Retinal pigment epithelial cell (primary cell): ENCODE data around the gene KCND3.

Experiments used
- DNase-seq: peaks from one replicate; pipeline ENCODE4 v3.0.0-alpha.2; 2010; ENCODE audit warnings: low read depth
- H3K4me3 ChIP-seq: 2 replicates; pipeline ENCODE4 v1.5.1; 2011; ENCODE audit warnings: mild to moderate bottlenecking, low read length, control low read depth, moderate library complexity
- TF ChIP-seq, protein P1 (sequence below): conservative IDR thresholded peaks from 2 replicates; pipeline ENCODE4 v1.5.1; 2011; ENCODE audit warnings: low read depth, low read length, control low read depth, inconsistent platforms

Gene KCND3

DNA sequence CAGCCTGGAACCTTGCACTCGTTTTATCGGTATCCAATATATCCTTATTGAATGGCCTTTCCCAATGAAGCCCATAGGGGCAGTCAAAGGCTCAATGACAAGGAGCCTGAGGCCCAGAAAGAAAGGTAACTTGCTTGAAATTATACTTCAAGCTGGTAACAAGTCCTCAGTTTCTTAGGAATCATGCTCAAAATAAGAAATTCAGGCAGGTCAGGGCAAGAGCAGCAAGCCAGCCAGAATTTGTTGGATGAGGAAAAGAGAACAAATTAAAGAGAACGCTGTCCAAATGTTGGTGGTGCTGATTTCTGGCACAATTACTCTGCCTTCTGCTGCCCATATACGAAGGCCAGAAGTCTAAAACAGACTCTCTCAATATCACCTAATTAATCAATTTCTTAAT, 156.1 kb downstream of the KCND3 start:
- no peak for DNase-seq
- no peak overlapping the region for H3K4me3 ChIP-seq
- TF ChIP-seq, protein P1, sequence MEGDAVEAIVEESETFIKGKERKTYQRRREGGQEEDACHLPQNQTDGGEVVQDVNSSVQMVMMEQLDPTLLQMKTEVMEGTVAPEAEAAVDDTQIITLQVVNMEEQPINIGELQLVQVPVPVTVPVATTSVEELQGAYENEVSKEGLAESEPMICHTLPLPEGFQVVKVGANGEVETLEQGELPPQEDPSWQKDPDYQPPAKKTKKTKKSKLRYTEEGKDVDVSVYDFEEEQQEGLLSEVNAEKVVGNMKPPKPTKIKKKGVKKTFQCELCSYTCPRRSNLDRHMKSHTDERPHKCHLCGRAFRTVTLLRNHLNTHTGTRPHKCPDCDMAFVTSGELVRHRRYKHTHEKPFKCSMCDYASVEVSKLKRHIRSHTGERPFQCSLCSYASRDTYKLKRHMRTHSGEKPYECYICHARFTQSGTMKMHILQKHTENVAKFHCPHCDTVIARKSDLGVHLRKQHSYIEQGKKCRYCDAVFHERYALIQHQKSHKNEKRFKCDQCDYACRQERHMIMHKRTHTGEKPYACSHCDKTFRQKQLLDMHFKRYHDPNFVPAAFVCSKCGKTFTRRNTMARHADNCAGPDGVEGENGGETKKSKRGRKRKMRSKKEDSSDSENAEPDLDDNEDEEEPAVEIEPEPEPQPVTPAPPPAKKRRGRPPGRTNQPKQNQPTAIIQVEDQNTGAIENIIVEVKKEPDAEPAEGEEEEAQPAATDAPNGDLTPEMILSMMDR: no peak

DNA sequence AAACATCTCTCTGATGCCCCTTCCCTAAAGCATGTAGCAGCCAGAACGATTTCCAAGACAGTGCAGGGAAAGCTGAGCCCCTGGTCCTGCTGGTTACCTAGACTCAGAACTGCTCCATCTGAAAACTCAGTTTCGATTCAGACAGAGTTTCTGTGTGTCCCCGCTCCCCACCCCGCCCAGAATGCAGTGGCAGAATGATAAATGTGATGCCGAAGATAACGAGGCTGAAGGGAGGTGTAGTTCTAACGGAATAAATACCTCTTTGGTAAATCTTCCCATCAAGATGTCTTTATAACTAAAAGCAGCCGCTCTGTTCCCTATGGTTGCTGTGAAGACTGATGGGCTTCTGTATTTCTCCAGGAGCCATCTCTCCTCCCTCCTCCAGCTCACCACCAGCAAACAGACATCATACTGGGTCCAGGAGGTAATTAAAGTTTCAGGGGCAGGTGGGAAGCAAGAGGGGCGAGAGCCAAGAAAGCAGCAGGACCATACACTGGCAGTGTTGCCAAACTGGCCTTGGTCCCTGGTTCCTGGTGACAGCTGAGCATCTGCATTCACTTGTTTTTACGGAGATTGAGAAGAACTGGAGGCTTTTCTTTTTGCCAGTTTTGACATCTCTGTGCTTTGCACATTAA, 156.8 kb downstream of the KCND3 start:
- TF ChIP-seq, protein P1: no peak
- no peak overlapping the region for H3K4me3 ChIP-seq
- DNase-seq: no peak

DNA sequence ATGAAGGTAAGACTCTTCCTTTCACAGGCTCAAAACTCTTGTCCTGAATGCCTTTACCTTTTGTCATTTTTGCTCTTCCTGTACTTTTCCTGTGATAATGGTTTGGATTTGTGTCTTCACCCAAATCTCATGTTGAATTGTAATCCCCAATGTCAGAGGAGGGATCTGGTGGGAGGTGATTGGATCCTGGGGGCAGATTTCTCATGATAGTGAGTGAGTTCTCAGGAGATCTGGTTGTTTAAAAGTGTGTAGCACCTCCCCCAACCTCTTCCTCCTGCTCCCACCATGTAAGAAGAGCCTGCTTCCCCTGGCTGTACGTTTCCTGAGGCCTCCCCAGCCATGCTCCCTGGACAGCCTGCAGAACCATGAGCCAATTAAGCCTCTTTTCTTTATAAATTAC, 158.3 kb downstream of the KCND3 start:
- no peak overlapping the region for H3K4me3 ChIP-seq
- TF ChIP-seq, protein P1: no peak
- no peak for DNase-seq

DNA sequence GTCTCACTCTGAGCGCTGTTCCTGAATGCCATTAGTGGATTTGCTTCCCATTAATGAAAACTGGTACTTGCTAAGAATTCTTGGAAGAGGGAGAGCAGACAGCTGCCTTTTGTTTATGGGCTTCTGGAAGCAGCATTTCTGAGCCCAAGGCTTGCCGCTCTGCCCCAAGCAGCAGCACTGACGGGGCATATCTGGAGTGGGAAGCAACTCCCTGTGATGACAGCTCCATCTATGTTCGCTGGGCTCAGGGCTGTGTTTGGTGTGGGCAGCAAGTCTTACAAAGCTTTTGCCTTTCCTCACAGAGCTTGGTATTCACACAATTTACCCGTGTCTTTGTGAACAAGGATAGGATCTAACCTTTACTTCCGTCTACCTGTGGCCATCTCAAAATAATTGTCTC, 161.5 kb downstream of the KCND3 start:
- TF ChIP-seq, protein P1: no peak
- no peak for DNase-seq
- no peak overlapping the region for H3K4me3 ChIP-seq

DNA sequence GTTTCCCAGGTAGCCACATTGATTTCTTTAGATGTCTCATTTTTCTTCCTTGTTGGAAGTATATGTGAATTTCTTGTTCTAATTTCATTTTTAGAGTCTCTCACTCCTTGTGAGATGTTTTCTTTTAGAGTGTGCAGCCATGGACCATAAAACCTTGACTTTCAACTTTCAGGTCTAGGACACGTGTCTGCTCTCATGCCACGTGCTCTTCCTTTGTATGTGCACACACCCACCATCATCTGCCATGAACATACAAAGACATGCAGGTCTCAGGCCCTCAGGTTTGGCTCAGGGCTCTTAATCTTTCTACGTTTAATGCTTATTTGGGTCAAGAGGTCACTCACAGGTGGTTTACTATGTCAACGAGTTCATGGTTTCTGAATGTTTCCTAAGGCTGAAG, 163.2 kb downstream of the KCND3 start:
- no peak overlapping the region for H3K4me3 ChIP-seq
- TF ChIP-seq, protein P1: no peak
- DNase-seq: no peak

DNA sequence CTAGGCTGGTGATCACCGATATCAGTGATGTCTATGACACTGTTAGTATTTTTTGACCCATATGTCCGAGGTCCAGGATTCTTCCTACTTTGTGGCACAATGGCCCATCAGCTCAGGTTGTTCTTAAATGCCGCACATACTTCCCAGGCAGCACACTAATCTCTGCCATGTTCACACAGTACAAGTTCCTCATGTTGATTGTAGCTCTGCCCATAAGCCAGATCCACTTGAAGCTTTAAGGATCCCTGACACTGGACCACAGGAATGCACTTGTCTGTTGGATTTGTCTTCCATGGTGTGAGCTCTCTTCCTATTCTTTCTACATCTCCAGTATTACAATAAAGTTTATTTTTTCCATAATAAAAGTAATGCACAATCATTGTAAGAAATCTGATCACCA, 164.3 kb downstream of the KCND3 start:
- DNase-seq: no peak
- H3K4me3 ChIP-seq: no peak overlapping the region
- TF ChIP-seq, protein P1: no peak

DNA sequence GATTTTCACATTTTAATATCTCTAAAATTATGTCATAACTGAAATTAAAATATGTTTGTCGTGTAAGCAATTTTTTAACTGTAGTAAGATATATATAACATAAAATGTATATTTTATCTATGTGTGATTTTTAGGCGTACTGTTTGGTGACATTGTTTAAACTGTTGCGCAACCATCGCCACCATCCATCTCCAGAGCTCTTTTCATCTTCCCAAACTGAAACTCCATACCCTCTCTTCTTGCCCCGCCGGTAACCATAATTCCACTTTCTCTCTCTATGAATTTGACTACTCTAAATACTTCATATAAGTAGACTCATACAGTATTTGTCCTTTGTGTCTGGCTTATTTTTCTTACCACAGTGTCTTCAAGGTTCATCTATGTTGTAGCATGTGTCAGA, 167.3 kb downstream of the KCND3 start:
- TF ChIP-seq, protein P1: no peak
- DNase-seq: no peak
- H3K4me3 ChIP-seq: no peak overlapping the region
